HEK293 (cell line): ENCODE measurements around the gene GALNS.
A peak's percentile ranks its signal among the peaks of the same experiment; 100 is the strongest.

ENCODE experiments used
- CTCF ChIA-PET: fragments of 350-600 bp; formaldehyde crosslinking; extraction: SDS; loops from one replicate; lab custom pipeline; 2021; ENCODE audit warnings: antibody characterized with exemption; lab: Yijun Ruan, JAX
- POLR2A ChIA-PET: fragments of 300-600 bp; formaldehyde crosslinking; extraction: SDS; loops from one replicate; lab custom pipeline; 2020; ENCODE audit warnings: antibody characterized with exemption, inconsistent platforms; lab: Yijun Ruan, JAX
- H3K27ac ChIP-seq: fragments of 200-500 bp; sonication (Bioruptor generic); 2 replicates; pipeline ENCODE4 v1.5.1; 2014; ENCODE audit warnings: low read depth, low read length, control low read depth, inconsistent platforms; ENCODE audit errors: extremely low read depth
- H3K36me3 ChIP-seq, 2 experiments: fragments of 200-500 bp in 1 of 2; sonication (Bioruptor generic) in 1 of 2; 1 replicate in 1 of 2; 2 replicates in 1 of 2; pipeline ENCODE4 v1.5.1; 2014 to 2017; ENCODE audit warnings: inconsistent platforms in 2 of 2, low read length in 2 of 2; ENCODE audit not compliant: control insufficient read depth in 2 of 2, insufficient read depth in 1 of 2
- H3K4me1 ChIP-seq: fragments of 200-500 bp; sonication (Bioruptor generic); 2 replicates; pipeline ENCODE4 v1.5.1; 2014; ENCODE audit warnings: mild to moderate bottlenecking, low read length, inconsistent platforms; ENCODE audit not compliant: control insufficient read depth, insufficient read depth
- H3K4me3 ChIP-seq: 2 replicates; pipeline ENCODE4 v1.5.1; 2011; ENCODE audit warnings: low read depth, mild to moderate bottlenecking, control low read depth, low read length, moderate library complexity
- H3K9me3 ChIP-seq: fragments of 200-500 bp; sonication (Bioruptor generic); 2 replicates; pipeline ENCODE4 v1.5.1; 2014; ENCODE audit warnings: low read depth, low read length, inconsistent platforms; ENCODE audit not compliant: control insufficient read depth, insufficient read depth
- BCL6B ChIP-seq: fragments of 450-650 bp; formaldehyde crosslinking; IDR thresholded peaks from 2 replicates; pipeline ENCODE4 v1.5.1; 2017; ENCODE audit warnings: missing biosample characterization, missing genetic modification characterization
- HIC1 ChIP-seq: fragments of 450-650 bp; formaldehyde crosslinking; IDR thresholded peaks from 2 replicates; pipeline ENCODE4 v1.5.1; 2016; ENCODE audit warnings: missing biosample characterization, missing genetic modification characterization
- HOXA7 ChIP-seq: sonication (generic); formaldehyde crosslinking; IDR thresholded peaks from 2 replicates; pipeline ENCODE4 v1.8.1; 2022; ENCODE audit warnings: missing genetic modification reagents, borderline replicate concordance
- HOXD13 ChIP-seq: sonication (generic); formaldehyde crosslinking; IDR thresholded peaks from 2 replicates; pipeline ENCODE4 v1.8.0; 2022; ENCODE audit warnings: missing genetic modification reagents, borderline replicate concordance
- KLF8 ChIP-seq: fragments of 450-650 bp; formaldehyde crosslinking; IDR thresholded peaks from 2 replicates; pipeline ENCODE4 v1.5.1; 2016; ENCODE audit warnings: missing biosample characterization, missing genetic modification characterization
- OSR2 ChIP-seq: fragments of 450-650 bp; formaldehyde crosslinking; IDR thresholded peaks from 2 replicates; pipeline ENCODE4 v1.5.1; 2016; ENCODE audit warnings: missing biosample characterization, missing genetic modification characterization
- SALL2 ChIP-seq: fragments of 450-650 bp; formaldehyde crosslinking; IDR thresholded peaks from 2 replicates; pipeline ENCODE4 v1.5.0; 2017; ENCODE audit warnings: missing biosample characterization, mild to moderate bottlenecking, missing genetic modification characterization, borderline replicate concordance
- ZNF121 ChIP-seq: fragments of 450-650 bp; formaldehyde crosslinking; IDR thresholded peaks from 2 replicates; pipeline ENCODE4 v1.5.1; 2016; ENCODE audit warnings: missing biosample characterization, missing genetic modification characterization
- ZNF146 ChIP-seq: fragments of 450-650 bp; formaldehyde crosslinking; IDR thresholded peaks from 2 replicates; pipeline ENCODE4 v1.5.1; 2016; ENCODE audit warnings: missing biosample characterization, missing genetic modification characterization
- ZNF155 ChIP-seq: fragments of 450-650 bp; formaldehyde crosslinking; IDR thresholded peaks from 2 replicates; pipeline ENCODE4 v1.5.1; 2016; ENCODE audit warnings: missing biosample characterization, missing genetic modification characterization
- ZNF169 ChIP-seq: fragments of 450-650 bp; formaldehyde crosslinking; IDR thresholded peaks from 2 replicates; pipeline ENCODE4 v1.5.1; 2016; ENCODE audit warnings: missing biosample characterization, missing genetic modification characterization
- ZNF175 ChIP-seq: fragments of 450-650 bp; formaldehyde crosslinking; IDR thresholded peaks from 2 replicates; pipeline ENCODE4 v1.5.1; 2016; ENCODE audit warnings: missing biosample characterization, missing genetic modification characterization
- ZNF202 ChIP-seq: fragments of 450-650 bp; formaldehyde crosslinking; IDR thresholded peaks from 2 replicates; pipeline ENCODE4 v1.5.1; 2016; ENCODE audit warnings: missing biosample characterization, missing genetic modification characterization, borderline replicate concordance
- ZNF24 ChIP-seq: fragments of 450-650 bp; formaldehyde crosslinking; IDR thresholded peaks from 2 replicates; pipeline ENCODE4 v1.5.1; 2016; ENCODE audit warnings: missing biosample characterization, missing genetic modification characterization
- ZNF280C ChIP-seq: fragments of 450-650 bp; formaldehyde crosslinking; IDR thresholded peaks from 2 replicates; pipeline ENCODE4 v1.5.1; 2016; ENCODE audit warnings: missing biosample characterization, missing genetic modification characterization
- ZNF555 ChIP-seq: fragments of 450-650 bp; formaldehyde crosslinking; conservative IDR thresholded peaks from 2 replicates; pipeline ENCODE4 v1.5.1; 2017; ENCODE audit warnings: missing biosample characterization, mild to moderate bottlenecking, missing genetic modification characterization, inconsistent platforms
- ZNF623 ChIP-seq: fragments of 450-650 bp; formaldehyde crosslinking; IDR thresholded peaks from 2 replicates; pipeline ENCODE4 v1.5.1; 2016; ENCODE audit warnings: missing biosample characterization, missing genetic modification characterization
- ZNF747 ChIP-seq: fragments of 450-650 bp; formaldehyde crosslinking; IDR thresholded peaks from 2 replicates; pipeline ENCODE4 v1.5.1; 2016; ENCODE audit warnings: missing biosample characterization, missing genetic modification characterization
- TF ChIP-seq, protein P1 (sequence below): fragments of 450-650 bp; IDR thresholded peaks from 2 replicates; pipeline ENCODE4 v1.5.1; 2018; ENCODE audit warnings: missing biosample characterization, mild to moderate bottlenecking, missing genetic modification characterization
- TF ChIP-seq, protein P2 (sequence below): fragments of 450-650 bp; formaldehyde crosslinking; IDR thresholded peaks from 2 replicates; pipeline ENCODE4; 2016; ENCODE audit warnings: missing biosample characterization, missing genetic modification characterization
- TF ChIP-seq, protein P3 (sequence below): fragments of 450-650 bp; formaldehyde crosslinking; IDR thresholded peaks from 2 replicates; pipeline ENCODE4 v1.5.1; 2016; ENCODE audit warnings: missing biosample characterization, missing genetic modification characterization
- TF ChIP-seq, protein P4 (sequence below): fragments of 450-650 bp; formaldehyde crosslinking; IDR thresholded peaks from 2 replicates; pipeline ENCODE4 v1.5.1; 2016; ENCODE audit warnings: missing biosample characterization, missing genetic modification characterization

Gene GALNS

DNA sequence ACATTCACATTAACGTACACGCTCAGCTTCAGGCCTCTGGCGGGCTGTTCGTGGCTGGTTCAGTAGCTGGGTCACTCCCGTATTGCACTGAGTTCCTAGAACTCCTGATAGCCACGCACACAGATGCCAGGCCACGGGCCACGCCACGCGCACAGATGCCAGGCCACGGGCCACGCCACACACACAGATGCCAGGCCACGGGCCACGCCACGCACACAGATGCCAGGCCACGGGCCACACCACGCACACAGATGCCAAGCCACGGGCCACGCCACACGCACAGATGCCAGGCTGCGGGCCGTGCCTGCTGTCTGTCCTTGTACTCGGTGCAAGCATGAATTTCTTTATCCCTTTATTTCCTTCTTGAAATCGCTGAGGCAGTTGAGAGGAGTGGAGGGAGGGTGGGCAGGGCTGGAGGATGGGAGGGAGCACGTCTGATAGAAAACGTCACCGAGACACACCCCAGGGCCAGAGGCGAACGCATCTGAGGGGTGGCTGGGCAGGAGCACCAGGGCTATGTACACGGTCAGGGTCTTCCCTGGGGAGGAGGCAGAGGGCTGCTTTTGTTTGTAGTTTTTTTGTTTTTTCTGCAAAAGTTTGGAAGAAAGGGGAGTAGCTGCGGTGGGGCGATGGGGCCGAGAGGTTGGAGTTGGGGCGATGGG is 18.3 kb upstream of the GALNS start:
- no peaks in the 10 kb centered on the region for H3K4me1 ChIP-seq
- H3K27ac ChIP-seq = no peak overlapping the region
- ChIA-PET POLR2A (no interaction called here), CTCF (interaction anchor here (0.7 kb wide), 1 partner anchor 183 kb away, joined by 4 read pairs; no protein-coding TSS in a partner anchor)
- peak; percentile 52; the same call in 1 of the 2 replicates for TF ChIP-seq HIC1 (tag by site-specific recombination)
- TF ChIP-seq ZNF146 (tag by site-specific recombination) = no peak
- H3K9me3 ChIP-seq = no peaks in the 10 kb centered on the region
- H3K4me3 ChIP-seq = no peak overlapping the region
- H3K36me3 ChIP-seq = no peaks in the 10 kb centered on the region

GRCh38 chr16:88872650-88873331 is 16.0 kb upstream of the GALNS start:
- ChIA-PET POLR2A (no interaction called here), CTCF (no interaction called here)
- TF ChIP-seq ZNF555 (tag by site-specific recombination) = no peak
- no peak for TF ChIP-seq HOXA7 (CRISPR knock-in tag)
- TF ChIP-seq, protein P1, sequence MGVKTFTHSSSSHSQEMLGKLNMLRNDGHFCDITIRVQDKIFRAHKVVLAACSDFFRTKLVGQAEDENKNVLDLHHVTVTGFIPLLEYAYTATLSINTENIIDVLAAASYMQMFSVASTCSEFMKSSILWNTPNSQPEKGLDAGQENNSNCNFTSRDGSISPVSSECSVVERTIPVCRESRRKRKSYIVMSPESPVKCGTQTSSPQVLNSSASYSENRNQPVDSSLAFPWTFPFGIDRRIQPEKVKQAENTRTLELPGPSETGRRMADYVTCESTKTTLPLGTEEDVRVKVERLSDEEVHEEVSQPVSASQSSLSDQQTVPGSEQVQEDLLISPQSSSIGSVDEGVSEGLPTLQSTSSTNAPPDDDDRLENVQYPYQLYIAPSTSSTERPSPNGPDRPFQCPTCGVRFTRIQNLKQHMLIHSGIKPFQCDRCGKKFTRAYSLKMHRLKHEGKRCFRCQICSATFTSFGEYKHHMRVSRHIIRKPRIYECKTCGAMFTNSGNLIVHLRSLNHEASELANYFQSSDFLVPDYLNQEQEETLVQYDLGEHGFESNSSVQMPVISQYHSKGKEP = no peak
- no peak for TF ChIP-seq ZNF169 (tag by site-specific recombination)
- TF ChIP-seq, protein P2, sequence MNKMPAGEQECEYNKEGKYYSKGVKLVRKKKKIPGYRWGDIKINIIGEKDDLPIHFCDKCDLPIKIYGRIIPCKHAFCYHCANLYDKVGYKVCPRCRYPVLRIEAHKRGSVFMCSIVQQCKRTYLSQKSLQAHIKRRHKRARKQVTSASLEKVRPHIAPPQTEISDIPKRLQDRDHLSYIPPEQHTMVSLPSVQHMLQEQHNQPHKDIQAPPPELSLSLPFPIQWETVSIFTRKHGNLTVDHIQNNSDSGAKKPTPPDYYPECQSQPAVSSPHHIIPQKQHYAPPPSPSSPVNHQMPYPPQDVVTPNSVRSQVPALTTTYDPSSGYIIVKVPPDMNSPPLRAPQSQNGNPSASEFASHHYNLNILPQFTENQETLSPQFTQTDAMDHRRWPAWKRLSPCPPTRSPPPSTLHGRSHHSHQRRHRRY (tag by site-specific recombination) = no peak
- no peak for TF ChIP-seq HOXD13 (CRISPR knock-in tag)
- TF ChIP-seq ZNF747 (tag by site-specific recombination) = no peak
- TF ChIP-seq, protein P3, sequence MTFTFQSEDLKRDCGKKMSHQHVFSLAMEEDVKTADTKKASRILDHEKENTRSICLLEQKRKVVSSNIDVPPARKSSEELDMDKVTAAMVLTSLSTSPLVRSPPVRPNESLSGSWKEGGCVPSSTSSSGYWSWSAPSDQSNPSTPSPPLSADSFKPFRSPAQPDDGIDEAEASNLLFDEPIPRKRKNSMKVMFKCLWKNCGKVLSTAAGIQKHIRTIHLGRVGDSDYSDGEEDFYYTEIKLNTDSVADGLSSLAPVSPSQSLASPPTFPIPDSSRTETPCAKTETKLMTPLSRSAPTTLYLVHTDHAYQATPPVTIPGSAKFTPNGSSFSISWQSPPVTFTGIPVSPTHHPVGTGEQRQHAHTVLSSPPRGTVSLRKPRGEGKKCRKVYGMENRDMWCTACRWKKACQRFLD (tag by site-specific recombination) = no peak
- no peak for TF ChIP-seq ZNF202
- no peak for TF ChIP-seq ZNF155 (tag by site-specific recombination)
- no peak for TF ChIP-seq ZNF280C
- no peak for TF ChIP-seq ZNF24
- TF ChIP-seq OSR2 = no peak
- no peak for TF ChIP-seq ZNF175 (tag by site-specific recombination)
- TF ChIP-seq ZNF623 = no peak
- no peak for TF ChIP-seq BCL6B (tag by site-specific recombination)
- TF ChIP-seq, protein P4, sequence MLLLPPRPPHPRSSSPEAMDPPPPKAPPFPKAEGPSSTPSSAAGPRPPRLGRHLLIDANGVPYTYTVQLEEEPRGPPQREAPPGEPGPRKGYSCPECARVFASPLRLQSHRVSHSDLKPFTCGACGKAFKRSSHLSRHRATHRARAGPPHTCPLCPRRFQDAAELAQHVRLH = no peak
- no peak for TF ChIP-seq ZNF121 (tag by site-specific recombination)
- no peak for TF ChIP-seq KLF8
- TF ChIP-seq SALL2 (tag by site-specific recombination) = no peak
- Histone ChIP-seq H3K36me3 (no peaks in the 10 kb centered on the region), H3K9me3 (no peaks in the 10 kb centered on the region), H3K4me1 (no peaks in the 10 kb centered on the region), H3K4me3 (no peak overlapping the region), H3K27ac (no peak overlapping the region)
